Activated CD4-positive, alpha-beta T cell treated with anti-CD3 and anti-CD28 coated beads, Interleukin-2, amount 10 ng/mL, durations not matched to agents 24 days and 14 days (primary cell): ENCODE measurements around the gene CTIF. TPM values are rescaled to one million over a fixed set of nuclear protein-coding genes. Genes with fewer than 3 reads are reported as not detected.

Experiments
- DNase-seq: peaks from one replicate; pipeline ENCODE4 v3.0.0; 2022
- H3K27ac Mint-ChIP-seq: one replicate; pipeline ENCODE4 v1.8.0; 2022; ENCODE audit warnings: mild to moderate bottlenecking, mixed read lengths
- H3K27me3 Mint-ChIP-seq: one replicate; pipeline ENCODE4 v1.8.0; 2022; ENCODE audit warnings: mixed read lengths
- H3K36me3 Mint-ChIP-seq: one replicate; pipeline ENCODE4 v1.8.0; 2022; ENCODE audit warnings: low read depth, mild to moderate bottlenecking, mixed read lengths
- H3K4me1 Mint-ChIP-seq: one replicate; pipeline ENCODE4 v1.8.0; 2021; ENCODE audit warnings: mixed read lengths
- H3K4me3 Mint-ChIP-seq: one replicate; pipeline ENCODE4 v1.8.0; 2022; ENCODE audit warnings: mild to moderate bottlenecking, moderate library complexity, mixed read lengths
- H3K9me3 Mint-ChIP-seq: one replicate; pipeline ENCODE4 v1.8.0; 2021; ENCODE audit warnings: mixed read lengths
- intact Hi-C: fragments of 100-400 bp; cut with micrococcal nuclease; formaldehyde crosslinking; loops from one replicate; pipeline ENCODE4 v1.15.1; 2023
- total RNA-seq: library from RNA; stranded (reverse); gene quantifications from 2 replicates; pipeline ENCODE4 v1.2.3, GENCODE V29; 2022

The CTIF gene
- total RNA-seq, 1 donor from 2014 or later: 9.5 TPM

GRCh38 chr18:48886520-48887293 is 347.9 kb downstream of the CTIF start:
- H3K27ac Mint-ChIP-seq: no peak overlapping the region
- H3K4me3 Mint-ChIP-seq: no peak overlapping the region
- peaks cover 6% of the 10 kb centered on the region for H3K4me1 Mint-ChIP-seq
- no peaks in the 10 kb centered on the region for H3K36me3 Mint-ChIP-seq
- no peaks in the 10 kb centered on the region for H3K9me3 Mint-ChIP-seq
- no peaks in the 10 kb centered on the region for H3K27me3 Mint-ChIP-seq
- intact Hi-C loops: no loop called here
- DNase-seq: no peak

GRCh38 chr18:48887294-48887904 is 348.6 kb downstream of the CTIF start:
- Mint-ChIP-seq H3K27me3 (no peaks in the 10 kb centered on the region), H3K27ac (no peak overlapping the region), H3K4me1 (peaks cover 6% of the 10 kb centered on the region), H3K4me3 (no peak overlapping the region), H3K36me3 (no peaks in the 10 kb centered on the region), H3K9me3 (no peaks in the 10 kb centered on the region)
- no peak for DNase-seq
- intact Hi-C loops: no loop called here

GRCh38 chr18:48887905-48888772 is 349.3 kb downstream of the CTIF start:
- peaks cover 6% of the 10 kb centered on the region for H3K4me1 Mint-ChIP-seq
- H3K27ac Mint-ChIP-seq: no peak overlapping the region
- H3K36me3 Mint-ChIP-seq: no peaks in the 10 kb centered on the region
- no peaks in the 10 kb centered on the region for H3K27me3 Mint-ChIP-seq
- DNase-seq: no peak
- intact Hi-C loops: no loop called here
- no peak overlapping the region for H3K4me3 Mint-ChIP-seq
- no peaks in the 10 kb centered on the region for H3K9me3 Mint-ChIP-seq

GRCh38 chr18:48888773-48889080 is 349.9 kb downstream of the CTIF start:
- Mint-ChIP-seq H3K4me1 (peaks cover 6% of the 10 kb centered on the region), H3K27me3 (no peaks in the 10 kb centered on the region), H3K9me3 (no peaks in the 10 kb centered on the region), H3K4me3 (no peak overlapping the region), H3K27ac (no peak overlapping the region), H3K36me3 (no peaks in the 10 kb centered on the region)
- intact Hi-C loops: no loop called here
- no peak for DNase-seq

GRCh38 chr18:48889115-48889941 is 350.5 kb downstream of the CTIF start:
- Mint-ChIP-seq H3K27ac (no peak overlapping the region), H3K4me3 (no peak overlapping the region), H3K9me3 (no peaks in the 10 kb centered on the region), H3K4me1 (peaks cover 6% of the 10 kb centered on the region), H3K36me3 (no peaks in the 10 kb centered on the region), H3K27me3 (no peaks in the 10 kb centered on the region)
- intact Hi-C loops: no loop called here
- DNase-seq: no peak

- Mint-ChIP-seq H3K27me3 (no peaks in the 10 kb centered on the region), H3K4me3 (no peak overlapping the region), H3K36me3 (no peaks in the 10 kb centered on the region), H3K4me1 (no peaks in the 10 kb centered on the region), H3K9me3 (no peaks in the 10 kb centered on the region), H3K27ac (no peak overlapping the region)
- intact Hi-C loops: no loop called here
- no peak for DNase-seq
Measured at GRCh38 chr18:48889981-48890762, 351.3 kb downstream of the CTIF start.

GRCh38 chr18:48891721-48892120 is 352.9 kb downstream of the CTIF start:
- no peak overlapping the region for H3K4me3 Mint-ChIP-seq
- intact Hi-C loops: no loop called here
- peaks cover 4% of the 10 kb centered on the region for H3K4me1 Mint-ChIP-seq
- no peak for DNase-seq
- H3K27me3 Mint-ChIP-seq: no peaks in the 10 kb centered on the region
- H3K9me3 Mint-ChIP-seq: no peaks in the 10 kb centered on the region
- H3K27ac Mint-ChIP-seq: no peak overlapping the region
- no peaks in the 10 kb centered on the region for H3K36me3 Mint-ChIP-seq

GRCh38 chr18:48892146-48892855 is 353.5 kb downstream of the CTIF start:
- Mint-ChIP-seq H3K36me3 (no peaks in the 10 kb centered on the region), H3K4me1 (peaks cover 6% of the 10 kb centered on the region), H3K27ac (no peak overlapping the region), H3K4me3 (no peak overlapping the region), H3K9me3 (no peaks in the 10 kb centered on the region), H3K27me3 (no peaks in the 10 kb centered on the region)
- intact Hi-C loops: no loop called here
- DNase-seq: no peak

- Mint-ChIP-seq H3K4me3 (no peak overlapping the region), H3K4me1 (peaks cover 6% of the 10 kb centered on the region), H3K36me3 (no peaks in the 10 kb centered on the region), H3K9me3 (no peaks in the 10 kb centered on the region), H3K27ac (no peak overlapping the region), H3K27me3 (no peaks in the 10 kb centered on the region)
- intact Hi-C loops: no loop called here
- DNase-seq: no peak
Measured at GRCh38 chr18:48893061-48893607, 354.3 kb downstream of the CTIF start.

GRCh38 chr18:48893608-48894600 is 355.1 kb downstream of the CTIF start:
- Mint-ChIP-seq H3K9me3 (no peaks in the 10 kb centered on the region), H3K27ac (no peak overlapping the region), H3K4me3 (no peak overlapping the region), H3K27me3 (no peaks in the 10 kb centered on the region), H3K36me3 (peaks cover 2% of the 10 kb centered on the region), H3K4me1 (peaks cover 6% of the 10 kb centered on the region)
- intact Hi-C loops: no loop called here
- no peak for DNase-seq

- H3K27me3 Mint-ChIP-seq: no peaks in the 10 kb centered on the region
- H3K4me1 Mint-ChIP-seq: peaks cover 9% of the 10 kb centered on the region
- H3K36me3 Mint-ChIP-seq: peaks cover 2% of the 10 kb centered on the region
- H3K9me3 Mint-ChIP-seq: peaks cover 6% of the 10 kb centered on the region
- H3K4me3 Mint-ChIP-seq: no peak overlapping the region
- intact Hi-C loops: no loop called here
- DNase-seq: no peak
- no peak overlapping the region for H3K27ac Mint-ChIP-seq
Measured at GRCh38 chr18:48894799-48895346, 356.0 kb downstream of the CTIF start.
